Keratinocyte (primary cell): ENCODE measurements around the gene ASH1L. TPM values are rescaled to one million over a fixed set of nuclear protein-coding genes. Genes with fewer than 3 reads are reported as not detected.

Experiments
- DNase-seq: peaks from one replicate; pipeline ENCODE4 v3.0.0-alpha.2; 2011; ENCODE audit warnings: low read depth, missing footprints, low spot score
- FAIRE-seq: peaks from 2 replicates; lab custom pipeline; 2011; peaks lifted over from hg19 to GRCh38; lab: Jason Lieb, UNC
- H2AFZ ChIP-seq: 2 replicates; pipeline ENCODE4 v1.6.0; 2012; ENCODE audit warnings: low read length, control low read depth, inconsistent platforms; ENCODE audit not compliant: control insufficient read depth
- H3K27ac ChIP-seq: 2 replicates; pipeline ENCODE4 v1.5.1; 2011; ENCODE audit warnings: low read length; ENCODE audit not compliant: control insufficient read depth, insufficient read depth
- H3K27me3 ChIP-seq: 3 replicates; pipeline ENCODE4 v1.6.0; 2011; ENCODE audit warnings: low read length; ENCODE audit not compliant: control insufficient read depth, insufficient read depth; ENCODE audit errors: extremely low read depth
- H3K36me3 ChIP-seq, 2 experiments: 2 replicates in 1 of 2; 3 replicates in 1 of 2; pipeline ENCODE4 v1.5.1; 2011; ENCODE audit warnings: low read length in 2 of 2, mild to moderate bottlenecking in 1 of 2; ENCODE audit not compliant: control insufficient read depth in 2 of 2, insufficient read depth in 2 of 2; ENCODE audit errors: extremely low read depth in 1 of 2
- H3K4me1 ChIP-seq: 3 replicates; pipeline ENCODE4 v1.5.1; 2011; ENCODE audit warnings: low read length; ENCODE audit not compliant: control insufficient read depth, insufficient read depth; ENCODE audit errors: extremely low read depth
- H3K4me2 ChIP-seq: 3 replicates; pipeline ENCODE4 v1.6.0; 2011; ENCODE audit warnings: low read depth, low read length; ENCODE audit not compliant: control insufficient read depth, insufficient read depth; ENCODE audit errors: extremely low read depth
- H3K4me3 ChIP-seq, 3 experiments: fragments of 200-600 bp in 1 of 3; sonication (generic) in 1 of 3; 2 replicates in 2 of 3; 3 replicates in 1 of 3; pipeline ENCODE4 v1.5.1; 2011 to 2016; ENCODE audit warnings: low read length in 3 of 3, mild to moderate bottlenecking in 3 of 3, control low read depth in 2 of 3, inconsistent platforms in 1 of 3, low read depth in 1 of 3, mixed read lengths in 1 of 3, mixed run types in 1 of 3, moderate library complexity in 1 of 3; ENCODE audit not compliant: control insufficient read depth in 2 of 3, insufficient read depth in 2 of 3; ENCODE audit errors: extremely low read depth in 1 of 3
- H3K79me2 ChIP-seq: 2 replicates; pipeline ENCODE4 v1.6.0; 2012; ENCODE audit warnings: low read length; ENCODE audit not compliant: control insufficient read depth, insufficient read depth
- H3K9ac ChIP-seq: 3 replicates; pipeline ENCODE4 v1.6.0; 2011; ENCODE audit warnings: low read length; ENCODE audit not compliant: control insufficient read depth, insufficient read depth; ENCODE audit errors: extremely low read depth
- H3K9me1 ChIP-seq: 3 replicates; pipeline ENCODE4 v1.6.0; 2011; ENCODE audit warnings: low read length; ENCODE audit not compliant: control insufficient read depth, insufficient read depth; ENCODE audit errors: extremely low read depth
- H3K9me3 ChIP-seq: 2 replicates; pipeline ENCODE4 v1.5.1; 2012; ENCODE audit warnings: low read depth, low read length; ENCODE audit not compliant: control insufficient read depth
- H4K20me1 ChIP-seq: 3 replicates; pipeline ENCODE4 v1.6.0; 2011; ENCODE audit warnings: low read length; ENCODE audit not compliant: control insufficient read depth, insufficient read depth; ENCODE audit errors: extremely low read depth
- EZH2 ChIP-seq: IDR thresholded peaks from one replicate; pipeline ENCODE4 v1.6.1; 2012; ENCODE audit warnings: inconsistent platforms, mild to moderate bottlenecking, low read length, moderate library complexity
- dilution Hi-C: fragments of 300-500 bp; cut with MboI; formaldehyde crosslinking; loops from one replicate; pipeline ENCODE4 v1.7.0; 2020; ENCODE audit warnings: low sequenced_read_pairs; ENCODE audit not compliant: extremely low pct_ligation_motif_present
- polyA plus RNA-seq, 5 experiments: library from polyadenylated mRNA; depleted of rRNA in 3 of 5; stranded (reverse) in 3 of 5; stranded (forward) in 1 of 5; unstranded in 1 of 5; fragments of >200 nt; gene quantifications; 1 replicate in 1 of 5; 2 replicates in 3 of 5; 3 replicates in 1 of 5; pipeline versions ENCODE4 v1.2.1 to v1.2.3, GENCODE V29; 2011 to 2012; ENCODE audit warnings: missing spikeins in 2 of 5, low read depth in 1 of 5, low replicate concordance in 1 of 5
- TF ChIP-seq, protein P1 (sequence below), 3 experiments: IDR thresholded peaks in 1 of 3; conservative IDR thresholded peaks in 1 of 3; optimal IDR thresholded peaks in 1 of 3; 2 replicates in 2 of 3; 3 replicates in 1 of 3; pipeline versions ENCODE3 to v1.5.1; 2011; ENCODE audit warnings: low read length in 3 of 3, mild to moderate bottlenecking in 3 of 3, moderate library complexity in 2 of 3, control low read depth in 1 of 3, inconsistent platforms in 1 of 3; ENCODE audit not compliant: insufficient read depth in 2 of 3; ENCODE audit errors: extremely low read depth in 1 of 3

The ASH1L gene
- polyA plus RNA-seq, 1 donor (not counting 4 experiments of a cell fraction or from before 2014, with no cell fraction given), result 13.8 TPM

GRCh38 chr1:155485222-155485621 lies 77.4 kb downstream of the ASH1L start:
- Histone ChIP-seq H3K36me3 (peaks cover 0 to 3% of the 10 kb centered on the region in 2 experiments), H2AFZ (no peak overlapping the region), H3K27ac (no peak overlapping the region), H4K20me1 (no peaks in the 10 kb centered on the region), H3K4me3 (no peak overlapping the region), H3K27me3 (no peaks in the 10 kb centered on the region), H3K4me2 (no peak overlapping the region), H3K9ac (no peak overlapping the region), H3K79me2 (no peaks in the 10 kb centered on the region), H3K9me3 (no peaks in the 10 kb centered on the region), H3K4me1 (no peaks in the 10 kb centered on the region), H3K9me1 (no peaks in the 10 kb centered on the region)
- FAIRE-seq, result no peak
- no peak for TF ChIP-seq EZH2
- TF ChIP-seq, protein P1, sequence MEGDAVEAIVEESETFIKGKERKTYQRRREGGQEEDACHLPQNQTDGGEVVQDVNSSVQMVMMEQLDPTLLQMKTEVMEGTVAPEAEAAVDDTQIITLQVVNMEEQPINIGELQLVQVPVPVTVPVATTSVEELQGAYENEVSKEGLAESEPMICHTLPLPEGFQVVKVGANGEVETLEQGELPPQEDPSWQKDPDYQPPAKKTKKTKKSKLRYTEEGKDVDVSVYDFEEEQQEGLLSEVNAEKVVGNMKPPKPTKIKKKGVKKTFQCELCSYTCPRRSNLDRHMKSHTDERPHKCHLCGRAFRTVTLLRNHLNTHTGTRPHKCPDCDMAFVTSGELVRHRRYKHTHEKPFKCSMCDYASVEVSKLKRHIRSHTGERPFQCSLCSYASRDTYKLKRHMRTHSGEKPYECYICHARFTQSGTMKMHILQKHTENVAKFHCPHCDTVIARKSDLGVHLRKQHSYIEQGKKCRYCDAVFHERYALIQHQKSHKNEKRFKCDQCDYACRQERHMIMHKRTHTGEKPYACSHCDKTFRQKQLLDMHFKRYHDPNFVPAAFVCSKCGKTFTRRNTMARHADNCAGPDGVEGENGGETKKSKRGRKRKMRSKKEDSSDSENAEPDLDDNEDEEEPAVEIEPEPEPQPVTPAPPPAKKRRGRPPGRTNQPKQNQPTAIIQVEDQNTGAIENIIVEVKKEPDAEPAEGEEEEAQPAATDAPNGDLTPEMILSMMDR (optimal IDR thresholded peaks at IDR 0.05 in 1 of 3, IDR thresholded peaks at IDR 0.05 in 1 of 3, conservative IDR thresholded peaks at IDR 0.05 in 1 of 3; ENCODE audit: extremely low read depth in 1 of 3, insufficient read depth in 2 of 3, low read length in 3 of 3), result no peak
- dilution Hi-C loops, result no loop called here
- no peak for DNase-seq

GRCh38 chr1:155481741-155482241 lies 80.8 kb downstream of the ASH1L start:
- H3K36me3 ChIP-seq, result peaks cover 0 to 9% of the 10 kb centered on the region in 2 experiments
- H3K79me2 ChIP-seq, result no peaks in the 10 kb centered on the region
- H3K9me1 ChIP-seq, result no peaks in the 10 kb centered on the region
- H3K4me2 ChIP-seq, result no peak overlapping the region
- H3K27ac ChIP-seq, result no peak overlapping the region
- no peaks in the 10 kb centered on the region for H3K4me1 ChIP-seq
- H3K9ac ChIP-seq, result no peak overlapping the region
- no peak for TF ChIP-seq EZH2
- TF ChIP-seq, protein P1 (optimal IDR thresholded peaks at IDR 0.05 in 1 of 3, IDR thresholded peaks at IDR 0.05 in 1 of 3, conservative IDR thresholded peaks at IDR 0.05 in 1 of 3; ENCODE audit: extremely low read depth in 1 of 3, insufficient read depth in 2 of 3, low read length in 3 of 3), result no peak
- H3K27me3 ChIP-seq, result no peaks in the 10 kb centered on the region
- no peaks in the 10 kb centered on the region for H3K9me3 ChIP-seq
- no peaks in the 10 kb centered on the region for H4K20me1 ChIP-seq
- no peak overlapping the region for H3K4me3 ChIP-seq
- dilution Hi-C loops, result no loop called here
- no peak for DNase-seq
- no peak overlapping the region for H2AFZ ChIP-seq
- peak; percentile 39 for FAIRE-seq
